ENCODE measurements around the gene PMF1.
"Not testable (repeated sequence)": the region's sequence is repeated elsewhere in the genome, so short reads cannot be mapped to it uniquely, and the experiment has no call there.

PMF1 gene, protein sequence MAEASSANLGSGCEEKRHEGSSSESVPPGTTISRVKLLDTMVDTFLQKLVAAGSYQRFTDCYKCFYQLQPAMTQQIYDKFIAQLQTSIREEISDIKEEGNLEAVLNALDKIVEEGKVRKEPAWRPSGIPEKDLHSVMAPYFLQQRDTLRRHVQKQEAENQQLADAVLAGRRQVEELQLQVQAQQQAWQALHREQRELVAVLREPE

DNA sequence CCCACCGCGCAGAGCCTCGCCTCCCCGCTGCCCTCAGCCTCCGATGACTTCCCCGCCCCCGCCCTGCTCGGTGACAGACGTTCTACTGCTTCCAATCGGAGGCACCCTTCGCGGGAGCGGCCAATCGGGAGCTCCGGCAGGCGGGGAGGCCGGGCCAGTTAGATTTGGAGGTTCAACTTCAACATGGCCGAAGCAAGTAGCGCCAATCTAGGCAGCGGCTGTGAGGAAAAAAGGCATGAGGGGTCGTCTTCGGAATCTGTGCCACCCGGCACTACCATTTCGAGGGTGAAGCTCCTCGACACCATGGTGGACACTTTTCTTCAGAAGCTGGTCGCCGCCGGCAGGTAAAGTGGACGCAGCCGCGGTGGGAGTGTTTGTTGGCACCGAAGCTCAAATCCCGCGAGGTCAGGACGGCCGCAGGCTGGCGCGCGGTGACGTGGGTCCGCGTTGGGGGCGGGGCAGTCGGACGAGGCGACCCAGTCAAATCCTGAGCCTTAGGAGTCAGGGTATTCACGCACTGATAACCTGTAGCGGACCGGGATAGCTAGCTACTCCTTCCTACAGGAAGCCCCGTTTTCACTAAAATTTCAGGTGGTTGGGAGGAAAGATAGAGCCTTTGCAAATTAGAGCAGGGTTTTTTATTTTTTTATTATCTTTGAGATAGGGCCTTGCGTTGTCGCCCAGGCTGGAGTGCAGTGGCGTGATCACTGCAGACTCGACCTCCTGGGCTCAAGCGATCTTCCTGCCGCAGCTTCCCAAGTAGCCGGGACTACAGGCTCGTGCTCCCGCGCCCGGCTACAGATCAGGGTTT is at the start of gene PMF1:
PMF1 (plus strand) TSS at position 175 of the 811 bp plus-strand sequence; CDS start at position 184, 9 bp downstream.
- DNase-seq (ENCODE audit: low read depth), result peak; percentile 85
- H3K4me3 ChIP-seq (ENCODE audit: low read depth, low read length), result peak within 1 kb of the TSS; percentile 59

DNA sequence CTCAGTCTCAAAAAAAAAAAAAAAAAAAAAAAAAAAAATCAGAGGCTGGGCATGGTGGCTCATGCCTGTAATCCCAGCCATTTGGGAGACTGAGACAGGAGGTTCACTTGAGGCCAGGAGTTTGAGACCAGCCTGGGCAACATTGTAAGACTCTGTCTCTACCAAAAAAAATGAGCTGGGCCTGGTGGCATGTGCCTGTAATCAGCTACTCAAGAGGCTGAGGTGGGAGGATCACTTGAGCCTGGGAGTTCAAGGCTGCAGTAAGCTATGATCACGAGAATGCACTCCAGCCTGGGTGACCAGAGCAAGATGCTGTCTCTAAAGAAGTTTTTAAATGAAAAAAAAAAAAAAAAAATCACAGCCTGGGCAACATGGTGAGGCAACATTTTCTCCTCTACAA is 49.1 kb upstream of the PMF1 start:
- no peak for DNase-seq (ENCODE audit: low read depth)
- no peak overlapping the region for H3K4me3 ChIP-seq (ENCODE audit: low read depth, low read length)

GRCh38 chr1:156164125-156164831 is 48.5 kb upstream of the PMF1 start:
- no peak overlapping the region for H3K4me3 ChIP-seq (ENCODE audit: low read depth, low read length)
- no peak for DNase-seq (ENCODE audit: low read depth)

GRCh38 chr1:156165083-156165482 is 47.7 kb upstream of the PMF1 start:
- H3K4me3 ChIP-seq (ENCODE audit: low read depth, low read length), result no peak overlapping the region
- no peak for DNase-seq (ENCODE audit: low read depth)

DNA sequence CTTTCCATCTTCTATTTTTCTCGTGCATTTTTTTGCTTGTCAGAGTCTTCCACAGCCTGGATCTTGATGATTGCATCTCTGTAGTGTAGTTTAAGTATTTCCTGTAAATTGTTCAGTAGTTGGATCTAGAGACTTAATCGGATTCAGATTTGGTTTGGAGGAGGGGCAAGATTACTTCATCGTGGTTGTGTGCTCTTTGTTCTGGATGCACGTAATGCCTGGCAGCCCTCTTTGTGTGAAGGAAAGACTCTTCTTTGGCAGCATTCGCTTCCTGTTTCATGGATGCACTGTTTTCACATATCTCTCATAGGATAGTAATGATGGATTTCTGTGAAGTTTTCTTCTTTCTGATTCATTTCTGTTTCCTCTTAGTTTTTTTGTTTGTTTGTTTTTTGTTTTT is 45.3 kb upstream of the PMF1 start:
- H3K4me3 ChIP-seq (ENCODE audit: low read depth, low read length), result no peak overlapping the region
- no peak for DNase-seq (ENCODE audit: low read depth)

DNA sequence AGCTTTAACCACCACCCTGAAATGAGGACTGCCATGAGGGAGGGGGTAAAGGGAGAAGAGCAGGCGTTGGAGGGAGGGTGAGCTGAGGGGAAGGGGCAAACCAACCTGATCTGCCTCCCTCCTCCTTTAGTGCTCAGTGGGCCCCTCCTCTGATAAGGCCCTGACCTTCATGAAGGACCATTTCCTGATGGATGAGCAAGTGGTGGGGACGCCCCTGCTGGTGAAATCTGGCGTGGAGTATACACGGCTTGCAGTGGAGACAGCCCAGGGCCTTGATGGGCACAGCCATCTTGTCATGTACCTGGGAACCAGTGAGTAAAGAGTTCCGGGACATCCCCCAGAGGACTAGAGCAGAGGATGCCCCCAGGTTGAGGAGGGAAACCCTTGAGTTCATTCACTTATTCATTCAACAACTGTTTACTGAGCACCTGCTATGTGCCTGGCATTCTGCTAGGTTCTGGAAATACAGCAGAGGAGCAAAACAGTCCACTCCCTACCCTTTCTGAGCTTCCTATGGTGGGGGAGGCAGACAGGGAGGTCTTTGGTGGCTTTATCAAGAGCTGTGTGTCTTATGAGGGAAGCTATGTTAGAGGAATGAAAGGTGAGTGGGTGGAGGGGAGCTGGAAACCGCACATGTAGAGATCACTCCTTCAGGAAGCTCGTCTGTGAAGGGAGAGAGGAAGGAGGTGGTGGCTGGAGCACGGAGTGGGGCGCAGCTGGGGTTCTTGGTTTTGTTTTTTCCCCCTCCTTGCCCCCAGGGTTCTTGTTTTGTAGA is 39.9 kb upstream of the PMF1 start:
- H3K4me3 ChIP-seq (ENCODE audit: low read depth, low read length), result no peak overlapping the region
- no peak for DNase-seq (ENCODE audit: low read depth)

GRCh38 chr1:156176610-156177210 is 36.1 kb upstream of the PMF1 start:
- DNase-seq (ENCODE audit: low read depth), result no peak
- no peak overlapping the region for H3K4me3 ChIP-seq (ENCODE audit: low read depth, low read length)

- no peak for DNase-seq (ENCODE audit: low read depth)
- H3K4me3 ChIP-seq (ENCODE audit: low read depth, low read length), result no peak overlapping the region
Measured at GRCh38 chr1:156177919-156178654, 34.7 kb upstream of the PMF1 start.

DNA sequence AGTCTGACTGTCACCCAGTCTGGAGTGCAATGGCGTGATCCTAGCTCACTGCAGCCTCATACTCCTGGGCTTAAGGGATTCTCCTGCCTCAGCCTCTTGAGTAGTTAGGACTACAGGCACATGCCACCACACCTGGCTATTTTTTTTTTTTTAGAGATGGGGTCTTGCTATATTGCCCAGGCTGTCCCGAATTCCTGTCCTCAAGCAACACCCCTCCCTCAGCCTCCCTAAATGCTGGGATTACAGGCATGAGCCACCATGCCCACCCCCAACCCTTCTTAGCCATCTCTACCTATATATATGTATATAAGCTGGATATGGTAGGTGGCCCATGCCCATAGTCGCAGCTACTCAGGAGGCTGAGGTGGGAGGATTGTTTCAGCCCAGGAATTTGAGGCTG is 32.3 kb upstream of the PMF1 start:
- no peak overlapping the region for H3K4me3 ChIP-seq (ENCODE audit: low read depth, low read length)
- no peak for DNase-seq (ENCODE audit: low read depth)

- not testable (repeated sequence) for H3K4me3 ChIP-seq (ENCODE audit: low read depth, low read length); DNase-seq (ENCODE audit: low read depth)
Measured at GRCh38 chr1:156181391-156181924, 31.3 kb upstream of the PMF1 start.

DNA sequence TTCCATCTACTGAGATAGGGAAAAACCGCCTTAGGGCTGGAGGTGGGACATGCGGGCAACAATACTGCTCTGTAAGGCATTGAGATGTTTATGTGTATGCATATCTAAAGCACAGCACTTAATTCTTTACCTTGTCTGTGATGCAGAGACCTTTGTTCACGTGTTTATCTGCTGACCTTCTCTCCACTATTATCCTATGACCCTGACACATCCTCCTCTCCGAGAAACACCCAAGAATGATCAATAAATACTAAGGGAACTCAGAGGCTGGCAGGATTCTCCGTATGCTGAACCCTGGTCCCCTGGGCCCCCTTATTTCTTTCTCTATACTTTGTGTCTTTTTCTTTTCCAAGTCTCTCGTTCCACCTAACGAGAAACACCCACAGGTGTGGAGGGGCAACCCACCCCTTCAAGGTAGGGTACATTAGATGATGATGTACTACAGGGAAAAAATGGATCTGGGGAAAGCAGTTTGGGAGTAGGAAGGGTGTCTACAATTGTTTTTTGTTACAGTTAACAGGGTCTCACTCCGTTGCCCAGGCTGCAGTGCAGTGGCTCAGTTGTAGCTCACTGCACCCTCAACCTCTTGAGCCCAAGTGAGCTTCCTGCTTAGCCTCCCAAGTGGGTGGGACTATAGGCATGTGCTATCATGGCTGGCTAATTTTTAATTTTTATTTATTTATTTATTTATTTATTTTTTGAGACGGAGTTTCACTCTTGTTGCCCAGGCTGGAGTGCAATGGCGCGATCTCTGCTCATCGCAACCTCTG is 30.6 kb upstream of the PMF1 start:
- DNase-seq (ENCODE audit: low read depth); H3K4me3 ChIP-seq (ENCODE audit: low read depth, low read length): not testable (repeated sequence)

GRCh38 chr1:156186347-156187177 is 26.2 kb upstream of the PMF1 start:
- not testable (repeated sequence) for H3K4me3 ChIP-seq (ENCODE audit: low read depth, low read length); DNase-seq (ENCODE audit: low read depth)

DNA sequence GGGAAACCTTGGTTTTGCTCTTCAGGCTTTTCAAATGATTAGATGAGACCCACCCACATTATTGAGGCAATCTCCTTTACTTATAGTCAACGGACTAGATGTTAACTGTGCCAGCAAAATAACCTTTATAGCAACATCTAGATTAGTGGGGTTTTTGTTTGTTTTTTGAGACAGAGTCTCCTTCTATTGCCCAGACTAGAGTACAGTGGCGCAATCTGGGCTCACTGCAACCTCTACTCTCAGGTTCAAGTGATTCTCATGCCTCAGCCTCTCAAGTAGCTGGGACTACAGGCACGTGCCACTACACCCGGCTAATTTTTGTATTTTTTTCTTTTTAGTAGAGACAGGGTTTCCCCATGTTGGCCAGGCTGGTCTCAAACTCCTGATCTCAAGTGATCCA is 22.5 kb upstream of the PMF1 start:
- DNase-seq (ENCODE audit: low read depth); H3K4me3 ChIP-seq (ENCODE audit: low read depth, low read length): not testable (repeated sequence)

GRCh38 chr1:156191292-156191964 is 21.4 kb upstream of the PMF1 start:
- H3K4me3 ChIP-seq (ENCODE audit: low read depth, low read length), result no peak overlapping the region
- DNase-seq (ENCODE audit: low read depth), result no peak

GRCh38 chr1:156193208-156193487 is 19.7 kb upstream of the PMF1 start:
- peak overlapping the region; percentile 99 for H3K4me3 ChIP-seq (ENCODE audit: low read depth, low read length)
- no peak for DNase-seq (ENCODE audit: low read depth)

GRCh38 chr1:156193488-156194299 is 19.1 kb upstream of the PMF1 start, which contains the start of gene SLC25A44:
TSS of gene SLC25A44 (plus strand) at chr1:156194104. CDS start at chr1:156199848, 5,744 bp downstream.
- H3K4me3 ChIP-seq (ENCODE audit: low read depth, low read length), result peak within 1 kb of the TSS; percentile 99
- peak; percentile 96 for DNase-seq (ENCODE audit: low read depth)
